Skeletal muscle cell (primary cell): Measurements from ENCODE around the gene CECR2.
"Not testable (repeated sequence)": the region's sequence is repeated elsewhere in the genome, so short reads cannot be mapped to it uniquely, and the experiment has no call there.

Experiments
- DNase-seq: peaks from one replicate; pipeline ENCODE4 v3.0.0-alpha.2; 2010; ENCODE audit warnings: low read depth
- H3K4me3 ChIP-seq: 2 replicates; pipeline ENCODE4 v1.5.1; 2011; ENCODE audit warnings: low read depth, mild to moderate bottlenecking, control low read depth, low read length, moderate library complexity

Gene CECR2

DNA sequence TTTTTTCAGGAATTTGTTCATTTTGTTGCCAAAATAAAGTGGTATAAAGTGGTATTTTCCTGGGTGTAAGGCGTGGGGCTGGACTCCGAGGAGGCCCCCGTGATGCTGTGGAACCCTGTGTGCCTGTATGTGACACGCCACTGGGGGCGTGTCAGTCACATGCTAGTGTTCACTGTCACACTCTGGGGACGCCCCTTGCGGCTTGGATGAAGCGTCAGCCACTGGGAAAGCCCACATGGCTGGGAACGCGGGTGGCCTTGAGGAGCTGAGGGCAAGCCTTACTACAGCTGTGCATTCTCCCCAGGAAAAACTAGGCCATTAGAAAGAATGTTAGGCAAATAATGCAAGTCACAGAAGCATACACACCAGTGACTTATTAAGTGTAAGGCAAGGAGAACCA, 117.1 kb downstream of the CECR2 start:
- H3K4me3 ChIP-seq = no peak overlapping the region
- DNase-seq = no peak

DNA sequence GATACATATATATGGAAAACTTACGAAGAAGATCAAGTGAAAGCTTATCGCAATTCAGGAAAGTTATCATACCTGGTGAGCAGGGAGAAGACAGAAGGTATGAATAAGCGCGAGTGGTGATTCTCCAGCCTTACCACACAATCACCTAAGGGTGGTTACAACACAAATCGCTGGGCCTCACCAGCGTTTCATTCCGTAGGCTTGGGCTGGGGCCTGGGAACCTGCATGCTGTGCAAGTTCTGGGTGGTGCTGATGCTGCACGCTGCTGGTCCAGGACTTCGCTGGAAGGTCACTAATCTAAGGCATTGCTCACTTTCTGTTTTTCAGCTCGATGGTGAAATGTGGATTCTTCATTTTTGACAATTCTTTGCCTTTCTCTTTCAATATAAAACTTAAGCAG, 117.5 kb downstream of the CECR2 start:
- H3K4me3 ChIP-seq = no peak overlapping the region
- no peak for DNase-seq

GRCh38 chr22:17489101-17489500, 119.8 kb downstream of the CECR2 start:
- no peak overlapping the region for H3K4me3 ChIP-seq

GRCh38 chr22:17491090-17491640, 121.9 kb downstream of the CECR2 start:
- no peak overlapping the region for H3K4me3 ChIP-seq
- no peak for DNase-seq

More at GRCh38 chr22:17489101-17489500, 119.8 kb downstream of the CECR2 start:
- DNase-seq = no peak

- DNase-seq = no peak
- H3K4me3 ChIP-seq = no peak overlapping the region
These were observed 123.0 kb downstream of the CECR2 start for GRCh38 chr22:17492247-17492646.

- DNase-seq = no peak
- no peak overlapping the region for H3K4me3 ChIP-seq
These were observed 124.2 kb downstream of the CECR2 start for GRCh38 chr22:17493419-17493981.

DNA sequence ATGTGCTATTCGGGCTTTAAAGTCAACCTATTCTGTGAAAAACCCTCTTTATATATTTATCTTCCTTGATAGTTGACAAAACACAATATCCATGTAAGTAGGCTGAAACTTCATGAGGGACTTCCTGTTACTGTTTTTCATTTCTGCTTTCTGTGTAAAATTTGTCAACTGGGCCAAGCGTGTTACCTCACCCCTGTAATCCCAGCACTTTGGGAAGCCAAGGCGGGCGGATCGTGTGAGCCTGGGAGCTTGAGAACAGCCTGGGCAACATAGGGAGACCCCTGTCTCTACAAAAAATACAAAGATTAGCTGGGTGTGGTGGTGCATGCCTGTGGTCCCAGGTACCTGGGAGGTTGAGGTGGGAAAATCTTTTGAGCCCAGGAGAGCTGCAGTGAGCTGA, 127.6 kb downstream of the CECR2 start:
- no peak for DNase-seq
- no peak overlapping the region for H3K4me3 ChIP-seq

DNA sequence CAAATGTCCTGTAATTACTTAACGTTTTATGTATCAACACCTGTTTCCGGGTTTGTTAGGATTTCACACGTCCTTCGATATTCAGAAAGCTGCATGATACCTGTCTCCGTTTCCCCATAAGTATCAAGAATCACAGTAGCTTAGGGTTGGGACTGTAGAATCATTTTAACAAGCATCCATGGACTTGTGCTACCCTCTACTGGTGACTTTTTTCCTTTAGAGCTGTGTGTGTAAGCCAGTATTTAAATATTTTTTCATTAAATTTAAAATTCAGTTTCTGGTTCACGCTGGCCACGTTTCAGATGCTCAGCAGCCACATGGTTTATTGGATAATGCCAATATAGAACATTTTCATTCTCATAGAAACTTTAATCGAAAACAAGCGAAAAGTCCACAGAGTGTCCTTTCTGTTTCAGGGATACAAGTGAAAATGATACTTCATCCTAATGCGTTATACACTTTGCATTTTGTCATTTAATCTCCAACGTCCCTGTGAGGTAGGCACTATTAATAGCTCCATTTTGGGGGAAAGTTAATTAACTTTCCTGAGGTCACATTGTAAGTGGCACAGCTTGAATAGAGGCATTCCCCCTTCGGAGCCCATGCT, 132.5 kb downstream of the CECR2 start:
- peak; percentile 26 for DNase-seq
- H3K4me3 ChIP-seq = no peak overlapping the region

- no peak for DNase-seq
- H3K4me3 ChIP-seq = no peak overlapping the region
These were observed 138.8 kb downstream of the CECR2 start for GRCh38 chr22:17508110-17508509.

DNA sequence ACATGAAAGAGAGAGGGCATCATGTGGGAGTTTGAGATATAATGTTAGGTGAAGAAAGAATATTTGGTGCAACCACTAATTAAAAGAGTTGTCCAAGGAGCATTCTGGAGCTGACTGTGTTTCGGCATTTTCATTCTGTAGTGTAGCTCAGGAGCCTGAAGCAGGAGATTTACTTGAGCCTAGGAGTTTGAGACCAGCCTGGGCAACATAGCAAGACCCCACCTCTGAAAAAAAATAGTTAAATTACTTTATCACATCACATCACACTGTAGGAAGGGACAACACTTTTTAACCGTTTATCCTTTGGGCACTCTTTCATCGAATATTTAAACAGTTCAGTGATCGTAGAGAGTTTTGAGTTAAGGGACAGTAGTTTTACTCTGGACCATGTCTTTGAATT, 143.7 kb downstream of the CECR2 start:
- no peak overlapping the region for H3K4me3 ChIP-seq
- no peak for DNase-seq

DNA sequence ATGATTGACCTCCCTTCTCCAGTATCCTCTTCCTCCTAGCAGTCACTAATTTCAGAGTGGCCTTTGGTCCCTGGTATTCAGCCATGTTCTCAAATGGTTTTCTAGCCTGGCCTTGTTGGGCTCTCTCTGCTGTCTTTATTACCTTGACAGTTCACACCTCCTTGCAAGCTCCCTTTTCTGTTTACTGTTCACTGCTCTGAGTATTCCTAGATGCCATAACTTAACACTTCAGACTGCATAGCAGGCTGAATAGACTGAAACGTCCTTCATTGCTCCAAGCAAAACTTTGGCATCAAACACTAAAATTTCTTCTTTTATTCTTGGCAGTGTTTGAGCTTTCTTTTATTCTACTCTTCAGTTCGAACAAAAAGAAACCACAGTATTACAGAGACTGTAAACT, 144.4 kb downstream of the CECR2 start:
- no peak overlapping the region for H3K4me3 ChIP-seq
- DNase-seq = no peak

GRCh38 chr22:17514084-17514483, 144.8 kb downstream of the CECR2 start:
- DNase-seq = no peak
- H3K4me3 ChIP-seq = no peak overlapping the region

DNA sequence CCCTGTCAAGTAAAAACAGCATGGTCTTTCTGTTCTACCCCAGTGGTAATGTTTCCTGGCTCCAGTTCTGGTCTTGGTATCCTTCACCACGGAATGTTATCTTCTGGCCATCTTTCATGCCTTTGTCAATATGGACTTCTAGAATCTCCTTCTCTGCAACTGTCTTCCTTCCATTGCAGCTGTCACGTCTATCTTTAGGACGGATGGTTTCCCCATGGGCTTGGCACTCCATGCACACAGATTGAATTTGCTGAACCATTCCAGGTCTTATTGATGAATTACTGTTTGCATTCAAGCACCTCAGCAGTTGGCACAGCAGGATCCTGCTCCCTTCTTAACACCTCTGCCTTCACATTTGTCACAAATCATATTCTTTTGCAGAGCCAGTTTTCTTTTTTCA, 149.1 kb downstream of the CECR2 start:
- no peak for DNase-seq
- H3K4me3 ChIP-seq = no peak overlapping the region

- DNase-seq, H3K4me3 ChIP-seq: not testable (repeated sequence)
These were observed 152.7 kb downstream of the CECR2 start for GRCh38 chr22:17521971-17522370.

DNA sequence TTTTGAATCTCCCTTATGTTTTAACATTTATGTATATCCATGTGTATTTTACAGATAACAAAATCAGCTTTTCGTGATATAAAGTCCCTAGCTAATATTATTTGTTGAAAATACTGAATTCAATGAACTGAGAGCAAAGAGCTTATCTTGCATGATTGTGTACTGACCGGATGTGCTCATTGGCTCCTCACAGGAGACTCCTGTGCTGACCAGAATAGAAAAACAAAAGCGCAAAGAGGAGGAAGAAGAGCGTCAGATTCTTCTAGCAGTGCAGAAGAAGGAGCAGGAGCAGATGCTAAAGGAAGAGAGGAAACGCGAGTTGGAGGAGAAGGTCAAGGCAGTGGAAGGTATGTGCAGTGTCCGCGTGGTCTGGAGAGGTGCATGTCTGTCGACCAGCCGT, 154.7 kb downstream of the CECR2 start:
- no peak for DNase-seq
- no peak overlapping the region for H3K4me3 ChIP-seq

DNA sequence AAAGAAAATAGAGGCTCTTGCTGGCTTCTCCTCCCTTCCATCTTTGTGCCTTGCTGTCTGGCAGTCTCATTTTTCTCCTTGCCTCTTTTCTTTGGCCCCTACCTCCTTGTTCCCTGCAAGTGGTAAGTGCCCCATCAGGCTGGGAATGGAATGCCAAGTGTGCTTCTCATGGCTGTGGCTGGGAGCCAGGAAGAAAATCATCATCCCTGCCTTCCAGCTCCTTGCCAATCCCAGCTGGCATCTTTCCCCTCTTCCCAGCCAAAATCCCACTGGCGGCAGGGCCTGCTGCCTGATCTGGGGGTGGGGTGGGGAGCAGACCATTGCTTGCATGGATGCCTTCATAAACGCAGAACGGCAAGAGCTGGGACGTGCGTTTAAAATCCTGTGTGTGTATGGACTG, 167.0 kb downstream of the CECR2 start:
- no peak overlapping the region for H3K4me3 ChIP-seq
- no peak for DNase-seq

DNA sequence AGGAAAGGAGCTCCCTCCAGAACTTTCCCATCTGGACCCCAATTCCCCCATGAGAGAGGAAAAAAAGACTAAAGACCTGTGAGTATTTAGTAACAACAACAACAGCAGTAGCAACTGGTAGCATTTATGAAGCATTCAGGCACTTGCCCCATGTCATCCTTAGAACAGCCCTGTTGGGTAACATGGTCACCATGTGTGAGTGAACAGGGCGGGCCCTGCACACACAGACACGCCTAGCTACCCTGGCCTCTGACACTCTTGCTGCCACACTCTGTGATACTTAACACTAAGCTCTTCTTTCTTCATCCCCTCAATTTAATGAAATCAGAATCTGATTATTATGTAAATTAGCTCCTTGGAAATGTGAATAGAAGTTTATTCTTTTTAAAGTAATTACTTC, 167.9 kb downstream of the CECR2 start:
- DNase-seq = no peak
- no peak overlapping the region for H3K4me3 ChIP-seq

- no peak for DNase-seq
These were observed 171.2 kb downstream of the CECR2 start for GRCh38 chr22:17540481-17540880.

GRCh38 chr22:17541476-17541875, 172.2 kb downstream of the CECR2 start:
- H3K4me3 ChIP-seq = no peak overlapping the region
- DNase-seq = no peak

More at GRCh38 chr22:17540481-17540880, 171.2 kb downstream of the CECR2 start:
- no peak overlapping the region for H3K4me3 ChIP-seq

GRCh38 chr22:17542452-17542851, 173.2 kb downstream of the CECR2 start:
- no peak for DNase-seq
- no peak overlapping the region for H3K4me3 ChIP-seq

DNA sequence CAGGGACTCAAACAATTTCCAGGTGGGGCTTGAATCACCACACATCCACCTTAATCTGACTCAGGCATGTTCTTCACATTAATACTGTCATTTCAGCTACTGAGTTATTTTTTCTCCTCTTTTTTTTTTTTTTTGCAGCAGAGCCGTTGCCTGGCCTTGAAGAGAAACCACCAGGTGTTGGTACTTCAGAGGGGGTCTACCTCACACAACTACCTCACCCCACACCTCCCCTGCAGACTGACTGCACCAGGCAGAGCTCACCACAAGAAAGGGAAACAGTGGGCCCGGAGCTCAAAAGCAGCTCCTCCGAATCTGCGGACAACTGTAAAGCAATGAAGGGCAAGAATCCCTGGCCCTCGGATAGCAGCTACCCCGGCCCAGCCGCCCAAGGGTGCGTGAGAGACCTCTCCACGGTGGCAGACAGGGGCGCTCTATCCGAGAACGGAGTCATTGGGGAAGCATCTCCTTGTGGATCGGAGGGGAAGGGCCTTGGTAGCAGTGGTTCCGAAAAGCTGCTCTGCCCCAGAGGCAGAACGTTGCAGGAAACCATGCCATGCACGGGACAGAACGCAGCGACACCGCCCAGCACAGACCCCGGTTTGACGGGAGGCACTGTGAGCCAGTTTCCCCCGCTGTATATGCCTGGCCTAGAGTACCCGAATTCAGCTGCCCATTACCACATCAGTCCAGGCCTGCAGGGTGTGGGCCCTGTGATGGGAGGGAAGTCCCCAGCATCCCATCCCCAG, 178.9 kb downstream of the CECR2 start:
- no peak overlapping the region for H3K4me3 ChIP-seq
- no peak for DNase-seq
